GM12878 (cell line): Measurements from ENCODE around the gene SMARCC1. TPM values are rescaled to one million over a fixed set of nuclear protein-coding genes. Genes with fewer than 3 reads are reported as not detected.

Source experiments
- ATAC-seq: fragments of 200-7000 bp; cut with Tn5 transposase; 3 replicates; pipeline ENCODE4 v1.9.1; 2020; ENCODE audit warnings: mild to moderate bottlenecking, moderate library complexity
- BruUV-seq: library from RNA; stranded (reverse); fragments of 400-500 nt; replicated peaks from 2 replicates; lab custom pipeline; 2021; lab: Mats Ljungman, UMichigan
- CTCF ChIA-PET: fragments of 300-600 bp; sonication (Branson Sonifier 250); formaldehyde crosslinking; extraction: SDS; loops from one replicate; lab custom pipeline; 2021; ENCODE audit warnings: inconsistent platforms; lab: Yijun Ruan, JAX
- POLR2A ChIA-PET: fragments of 350-600 bp; formaldehyde crosslinking; extraction: SDS; loops from one replicate; lab custom pipeline; 2021; ENCODE audit warnings: inconsistent platforms; lab: Charles Lee
- RAD21 ChIA-PET: fragments of 300-600 bp; sonication (Branson Sonifier 250); formaldehyde crosslinking; loops from one replicate; lab custom pipeline; 2023; ENCODE audit warnings: antibody characterized with exemption; ENCODE audit not compliant: unreplicated experiment; lab: Charles Lee
- SMC1A ChIA-PET: fragments of 300-600 bp; sonication (Branson Sonifier 250); formaldehyde crosslinking; loops from one replicate; lab custom pipeline; 2023; ENCODE audit not compliant: unreplicated experiment, uncharacterized antibody; lab: Charles Lee
- DNase-seq: peaks from one replicate; pipeline ENCODE4 v3.0.0-alpha.2; 2011; ENCODE audit warnings: low read depth, low spot score
- FAIRE-seq: peaks from 3 replicates; lab custom pipeline; 2011; peaks lifted over from hg19 to GRCh38; lab: Jason Lieb, UNC
- H2AFZ ChIP-seq: 2 replicates; pipeline ENCODE4 v1.6.0; 2011; ENCODE audit warnings: low read depth, low read length, control low read depth; ENCODE audit not compliant: control insufficient read depth
- H3K27ac ChIP-seq: 2 replicates; pipeline ENCODE4 v1.5.1; 2011; ENCODE audit warnings: control low read depth; ENCODE audit not compliant: control insufficient read depth, insufficient read depth
- H3K27me3 ChIP-seq, 2 experiments: replicated peaks in 1 of 2; 2 replicates each; pipeline versions ENCODE4 v1.6.0 to v1.6.1; 2011; ENCODE audit warnings: low read length in 1 of 2; ENCODE audit not compliant: control insufficient read depth in 2 of 2, insufficient read depth in 2 of 2
- H3K36me3 ChIP-seq, 2 experiments: 2 replicates each; pipeline ENCODE4 v1.5.1; 2011; ENCODE audit warnings: low read length in 1 of 2; ENCODE audit not compliant: control insufficient read depth in 2 of 2, insufficient read depth in 2 of 2
- H3K4me1 ChIP-seq: 2 replicates; pipeline ENCODE4 v1.6.1; 2011; ENCODE audit warnings: mild to moderate bottlenecking, low read length, moderate library complexity, mixed read lengths; ENCODE audit not compliant: control insufficient read depth, insufficient read depth
- H3K4me2 ChIP-seq: 2 replicates; pipeline ENCODE4 v1.6.0; 2011; ENCODE audit warnings: control low read depth; ENCODE audit not compliant: control insufficient read depth, insufficient read depth
- H3K4me3 ChIP-seq: fragments of 200-600 bp; sonication (generic); 2 replicates; pipeline ENCODE4 v1.5.1; 2016
- H3K79me2 ChIP-seq: 2 replicates; pipeline ENCODE4 v1.6.0; 2011; ENCODE audit warnings: low read length; ENCODE audit not compliant: control insufficient read depth, insufficient read depth
- H3K9ac ChIP-seq: 2 replicates; pipeline ENCODE4 v1.8.0; 2011; ENCODE audit warnings: low read length, control low read depth, mixed read lengths; ENCODE audit not compliant: control insufficient read depth, insufficient read depth
- H3K9me3 ChIP-seq: replicated peaks from 3 replicates; pipeline ENCODE4 v1.5.1; 2011; ENCODE audit warnings: mild to moderate bottlenecking, low read length; ENCODE audit not compliant: control insufficient read depth, insufficient read depth
- H4K20me1 ChIP-seq: 2 replicates; pipeline ENCODE4 v1.6.0; 2011; ENCODE audit not compliant: control insufficient read depth, insufficient read depth
- DPF2 ChIP-seq: fragments of 450-650 bp; IDR thresholded peaks from 2 replicates; pipeline ENCODE4 v1.6.1; 2017; ENCODE audit warnings: mild to moderate bottlenecking
- ELK1 ChIP-seq: IDR thresholded peaks from 2 replicates; pipeline ENCODE4 v1.6.1; 2012; ENCODE audit warnings: low read depth, low read length, improper control_type of control experiment
- NFYA ChIP-seq: IDR thresholded peaks from 2 replicates; pipeline ENCODE4 v1.6.1; 2011; ENCODE audit warnings: low read depth, mild to moderate bottlenecking, low read length, improper control_type of control experiment, borderline replicate concordance
- NFYB ChIP-seq: IDR thresholded peaks from 2 replicates; pipeline ENCODE4 v1.6.1; 2011; ENCODE audit warnings: low read depth, mild to moderate bottlenecking, low read length, improper control_type of control experiment, moderate library complexity; ENCODE audit not compliant: insufficient read depth
- NR2C1 ChIP-seq: fragments of 450-650 bp; IDR thresholded peaks from 2 replicates; pipeline ENCODE4 v1.6.1; 2017; ENCODE audit warnings: antibody characterized with exemption, mild to moderate bottlenecking, moderate library complexity
- ZNF217 ChIP-seq: fragments of 450-650 bp; IDR thresholded peaks from 2 replicates; pipeline ENCODE4 v1.6.1; 2017; ENCODE audit warnings: antibody characterized with exemption, mild to moderate bottlenecking
- ZNF592 ChIP-seq: fragments of 450-650 bp; IDR thresholded peaks from 2 replicates; pipeline ENCODE4 v1.6.1; 2017; ENCODE audit warnings: mild to moderate bottlenecking, moderate library complexity
- WGBS: methylation state at CpG from one replicate; pipeline ENCODE4 v1.1.6; 2016; ENCODE audit warnings: low lambda C conversion rate; ENCODE audit not compliant: insufficient replicate concordance, insufficient coverage; ENCODE audit errors: missing lambda C conversion rate; 5-methylcytosine and 5-hydroxymethylcytosine counted together
- in situ Hi-C: fragments of 300-500 bp; cut with MboI; formaldehyde crosslinking; loops from 9 replicates; pipeline ENCODE4 v1.14.3; 2018; ENCODE audit warnings: mixed read lengths
- intact Hi-C: fragments of 100-400 bp; cut with micrococcal nuclease; formaldehyde crosslinking; loops from one replicate; pipeline ENCODE4 v1.14.2; 2022; ENCODE audit not compliant: unreplicated experiment
- polyA plus RNA-seq, 11 experiments: library from polyadenylated mRNA; depleted of rRNA in 4 of 11; unstranded in 6 of 11; stranded (reverse) in 5 of 11; fragments of >200 nt; fragmentation: Nextera tagmentation in 4 of 11; fragmentation: Illumina TruSeq in 1 of 11; extraction: Ambion mirVana in 4 of 11; extraction: Trizol in 1 of 11; gene quantifications; 1 replicate in 1 of 11; 2 replicates in 10 of 11; pipeline versions ENCODE4 v1.2.1 to v1.2.3, GENCODE V29; 2011 to 2016; ENCODE audit warnings: inconsistent platforms in 2 of 11, missing spikeins in 2 of 11, low read depth in 1 of 11
- total RNA-seq, 4 experiments: library from RNA; depleted of rRNA in 3 of 4; stranded (reverse); fragments of >200 nt in 3 of 4; fragmentation: Illumina TruSeq in 1 of 4; extraction: Trizol in 1 of 4; gene quantifications; 2 replicates each; pipeline versions ENCODE4 v1.2.1 to v1.2.3, GENCODE V29; 2013 to 2021
- TF ChIP-seq, protein P1 (sequence below): IDR thresholded peaks from 2 replicates; pipeline ENCODE4 v1.6.1; 2011; ENCODE audit warnings: borderline replicate concordance, low read depth, mild to moderate bottlenecking, moderate library complexity, low read length; ENCODE audit not compliant: insufficient read depth, poor library complexity, severe bottlenecking

SMARCC1 gene
- total and polyA plus RNA-seq, 10 of the 15 experiments (the other 5 are each of a cell fraction or from before 2014, with no cell fraction given): 26.6 to 147 (median 57.1) TPM

- ATAC-seq: no peak
- Histone ChIP-seq H3K4me3 (no peak overlapping the region), H3K9me3 (no peaks in the 10 kb centered on the region), H3K27ac (no peak overlapping the region), H3K4me1 (no peaks in the 10 kb centered on the region), H2AFZ (no peak overlapping the region), H3K4me2 (no peak overlapping the region), H4K20me1 (no peaks in the 10 kb centered on the region), H3K27me3 (no peaks in the 10 kb centered on the region), H3K36me3 (peaks cover 5 to 19% of the 10 kb centered on the region in 2 experiments), H3K79me2 (no peaks in the 10 kb centered on the region), H3K9ac (no peak overlapping the region)
- DNase-seq: no peak
- POLR2A ChIA-PET: interaction anchor here (0.6 kb wide), 1 partner anchor 59 kb away, joined by 3 read pairs; no protein-coding TSS in a partner anchor
- peak; percentile 23 for FAIRE-seq
- WGBS: 98% methylated on average over 5 of the region's 5 CpGs
- in situ Hi-C loops (no loop called here), intact Hi-C loops (no loop called here)
- BruUV-seq: no TSS peak
- SMC1A ChIA-PET: no interaction called here
- RAD21 ChIA-PET: no interaction called here
- CTCF ChIA-PET: no interaction called here
- TF ChIP-seq ZNF592: no peak
- TF ChIP-seq, protein P1, sequence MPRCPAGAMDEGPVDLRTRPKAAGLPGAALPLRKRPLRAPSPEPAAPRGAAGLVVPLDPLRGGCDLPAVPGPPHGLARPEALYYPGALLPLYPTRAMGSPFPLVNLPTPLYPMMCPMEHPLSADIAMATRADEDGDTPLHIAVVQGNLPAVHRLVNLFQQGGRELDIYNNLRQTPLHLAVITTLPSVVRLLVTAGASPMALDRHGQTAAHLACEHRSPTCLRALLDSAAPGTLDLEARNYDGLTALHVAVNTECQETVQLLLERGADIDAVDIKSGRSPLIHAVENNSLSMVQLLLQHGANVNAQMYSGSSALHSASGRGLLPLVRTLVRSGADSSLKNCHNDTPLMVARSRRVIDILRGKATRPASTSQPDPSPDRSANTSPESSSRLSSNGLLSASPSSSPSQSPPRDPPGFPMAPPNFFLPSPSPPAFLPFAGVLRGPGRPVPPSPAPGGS: no peak
- no peak for TF ChIP-seq ELK1
- no peak for TF ChIP-seq DPF2
- TF ChIP-seq NFYA: no peak
- no peak for TF ChIP-seq NFYB
- TF ChIP-seq NR2C1: no peak
- no peak for TF ChIP-seq ZNF217
These were observed 96.7 kb downstream of the SMARCC1 start for GRCh38 chr3:47685037-47685436.
